Vagina (tissue), 2 donors: ENCODE data around the gene SFMBT2. TPM values are rescaled to one million over a fixed set of nuclear protein-coding genes. Genes with fewer than 3 reads are reported as not detected.

Experiments
- DNase-seq, 2 donors: peaks; one replicate each; pipeline ENCODE4 v3.0.0-alpha.2; 2017; ENCODE audit errors: extremely low spot score in 2 of 2
- H3K27ac ChIP-seq: fragments of 200-600 bp; sonication (generic); one replicate; pipeline ENCODE4 v1.5.1; 2019
- H3K27me3 ChIP-seq: fragments of 200-600 bp; sonication (generic); one replicate; pipeline ENCODE4 v1.5.1; 2019
- H3K36me3 ChIP-seq, 2 donors: fragments of 200-600 bp; sonication (generic); one replicate each; pipeline ENCODE4 v1.5.1; 2017 to 2019
- H3K4me1 ChIP-seq: fragments of 200-600 bp; sonication (generic); one replicate; pipeline ENCODE4 v1.5.1; 2019
- H3K4me3 ChIP-seq, 2 donors: fragments of 200-600 bp; sonication (generic); 1 replicate in 1 of 2; 2 replicates in 1 of 2; pipeline ENCODE4 v1.5.1; 2016 to 2019
- H3K9me3 ChIP-seq: fragments of 200-600 bp; sonication (generic); one replicate; pipeline ENCODE4 v1.5.1; 2019
- CTCF ChIP-seq, 3 experiments: fragments of 450-650 bp in 2 of 3; fragments of 200-600 bp in 1 of 3; sonication (generic) in 1 of 3; IDR thresholded peaks; one replicate each; pipeline ENCODE4 v1.5.1; 2017 to 2019; ENCODE audit warnings: antibody characterized with exemption in 3 of 3, mild to moderate bottlenecking in 2 of 3, moderate library complexity in 2 of 3
- POLR2A ChIP-seq, 2 donors: fragments of 450-650 bp; IDR thresholded peaks; one replicate each; pipeline ENCODE4 v1.6.1; 2017; ENCODE audit warnings: antibody characterized with exemption in 2 of 2, mild to moderate bottlenecking in 2 of 2, moderate library complexity in 2 of 2
- POLR2AphosphoS5 ChIP-seq, 2 donors: sonication (generic); formaldehyde crosslinking; IDR thresholded peaks; one replicate each; pipeline ENCODE4 v1.9.0; 2017; ENCODE audit warnings: antibody characterized with exemption in 2 of 2, mild to moderate bottlenecking in 2 of 2, low read depth in 1 of 2; ENCODE audit not compliant: insufficient read depth in 1 of 2
- intact Hi-C: fragments of 100-400 bp; cut with DNase I; formaldehyde crosslinking; loops from one replicate; pipeline ENCODE4 v1.15.1; 2023
- total RNA-seq: library from RNA; depleted of rRNA; stranded (reverse); fragments of >200 nt; gene quantifications from one replicate; pipeline ENCODE4 v1.2.3, GENCODE V29; 2016

SFMBT2 gene
- total RNA-seq, 1 donor from 2014 or later: 12.5 TPM

GRCh38 chr10:7152341-7152740 lies 258.5 kb downstream of the SFMBT2 start:
- Histone ChIP-seq H3K4me1 (no peaks in the 10 kb centered on the region), H3K36me3 (no peaks in the 10 kb centered on the region), H3K4me3 (no peak overlapping the region), H3K9me3 (no peaks in the 10 kb centered on the region), H3K27me3 (no peaks in the 10 kb centered on the region), H3K27ac (no peak overlapping the region)
- TF ChIP-seq CTCF (IDR thresholded peaks at IDR 0.05) (no peak), POLR2AphosphoS5 (IDR thresholded peaks at IDR 0.05; ENCODE audit: insufficient read depth in 1 of 2, low read depth in 1 of 2) (no peak), POLR2A (IDR thresholded peaks at IDR 0.05) (no peak)
- no peak for DNase-seq
- intact Hi-C loops: no loop called here

- no peaks in the 10 kb centered on the region for H3K4me1 ChIP-seq
- intact Hi-C loops: no loop called here
Measured at GRCh38 chr10:7151538-7151937, 259.3 kb downstream of the SFMBT2 start.

GRCh38 chr10:7150349-7150748 lies 260.5 kb downstream of the SFMBT2 start:
- no peaks in the 10 kb centered on the region for H3K36me3 ChIP-seq
- intact Hi-C loops: no loop called here
- H3K9me3 ChIP-seq: no peaks in the 10 kb centered on the region
- H3K27me3 ChIP-seq: no peaks in the 10 kb centered on the region
- DNase-seq: no peak
- TF ChIP-seq POLR2AphosphoS5 (IDR thresholded peaks at IDR 0.05; ENCODE audit: insufficient read depth in 1 of 2, low read depth in 1 of 2): no peak
- no peak for TF ChIP-seq CTCF (IDR thresholded peaks at IDR 0.05)
- TF ChIP-seq POLR2A (IDR thresholded peaks at IDR 0.05): no peak
- H3K4me3 ChIP-seq: no peak overlapping the region
- H3K27ac ChIP-seq: no peak overlapping the region
- no peaks in the 10 kb centered on the region for H3K4me1 ChIP-seq

More at GRCh38 chr10:7151538-7151937, 259.3 kb downstream of the SFMBT2 start:
- TF ChIP-seq CTCF (IDR thresholded peaks at IDR 0.05) (no peak), POLR2A (IDR thresholded peaks at IDR 0.05) (no peak), POLR2AphosphoS5 (IDR thresholded peaks at IDR 0.05; ENCODE audit: insufficient read depth in 1 of 2, low read depth in 1 of 2) (no peak)
- Histone ChIP-seq H3K27ac (no peak overlapping the region), H3K36me3 (no peaks in the 10 kb centered on the region), H3K4me3 (no peak overlapping the region), H3K9me3 (no peaks in the 10 kb centered on the region), H3K27me3 (no peaks in the 10 kb centered on the region)
- DNase-seq: no peak

- no peaks in the 10 kb centered on the region for H3K27me3 ChIP-seq
- no peak for TF ChIP-seq POLR2A (IDR thresholded peaks at IDR 0.05)
- no peak for TF ChIP-seq POLR2AphosphoS5 (IDR thresholded peaks at IDR 0.05; ENCODE audit: insufficient read depth in 1 of 2, low read depth in 1 of 2)
- no peak for TF ChIP-seq CTCF (IDR thresholded peaks at IDR 0.05)
- H3K27ac ChIP-seq: no peak overlapping the region
- no peak for DNase-seq
- H3K9me3 ChIP-seq: no peaks in the 10 kb centered on the region
- intact Hi-C loops: no loop called here
- no peaks in the 10 kb centered on the region for H3K4me1 ChIP-seq
- H3K36me3 ChIP-seq: no peaks in the 10 kb centered on the region
- no peak overlapping the region for H3K4me3 ChIP-seq
Measured at GRCh38 chr10:7146189-7146588, 264.6 kb downstream of the SFMBT2 start.

GRCh38 chr10:7136016-7136415 lies 274.8 kb downstream of the SFMBT2 start:
- Histone ChIP-seq H3K9me3 (no peaks in the 10 kb centered on the region), H3K27ac (no peak overlapping the region), H3K36me3 (no peaks in the 10 kb centered on the region), H3K4me3 (no peak overlapping the region), H3K27me3 (no peaks in the 10 kb centered on the region), H3K4me1 (no peaks in the 10 kb centered on the region)
- no peak for DNase-seq
- intact Hi-C loops: no loop called here
- TF ChIP-seq POLR2A (IDR thresholded peaks at IDR 0.05) (no peak), POLR2AphosphoS5 (IDR thresholded peaks at IDR 0.05; ENCODE audit: insufficient read depth in 1 of 2, low read depth in 1 of 2) (no peak), CTCF (IDR thresholded peaks at IDR 0.05) (no peak)
